Psoas muscle (tissue), 8 donors: ENCODE results near the gene MLLT10. TPM values are rescaled to one million over a fixed set of nuclear protein-coding genes. Genes with fewer than 3 reads are reported as not detected.

Experiments
- ATAC-seq, 4 donors: fragments of 200-7000 bp; cut with Tn5 transposase; one replicate each; pipeline ENCODE4 v1.9.1; 2020; ENCODE audit warnings: moderate library complexity in 3 of 4, mild to moderate bottlenecking in 2 of 4
- DNase-seq, 2 donors: peaks; one replicate each; pipeline ENCODE4 v3.0.0-alpha.2; 2020
- H3K27ac ChIP-seq: fragments of 200-600 bp; one replicate; pipeline ENCODE4 v1.8.0; 2022
- H3K27me3 ChIP-seq, 3 donors: fragments of 200-600 bp in 1 of 3; one replicate each; pipeline versions ENCODE4 v1.6.1 to v1.8.0; 2013 to 2022; ENCODE audit warnings: low read length in 2 of 3, mild to moderate bottlenecking in 2 of 3, moderate library complexity in 1 of 3; ENCODE audit not compliant: insufficient read depth in 3 of 3
- H3K36me3 ChIP-seq, 2 donors: fragments of 200-600 bp in 1 of 2; one replicate each; pipeline versions ENCODE4 v1.6.1 to v1.8.0; 2013 to 2022; ENCODE audit warnings: low read depth in 1 of 2, mild to moderate bottlenecking in 1 of 2, moderate library complexity in 1 of 2; ENCODE audit not compliant: insufficient read depth in 1 of 2
- H3K4me1 ChIP-seq: fragments of 200-600 bp; one replicate; pipeline ENCODE4 v1.8.0; 2022
- H3K4me3 ChIP-seq: fragments of 200-600 bp; one replicate; pipeline ENCODE4 v1.8.0; 2022; ENCODE audit warnings: mild to moderate bottlenecking
- H3K9me3 ChIP-seq: fragments of 200-600 bp; one replicate; pipeline ENCODE4 v1.8.0; 2022
- WGBS, 3 donors: extraction: QIAGEN DNeasy Blood & Tissue Kit; methylation state at CpG; one replicate each; pipeline versions ENCODE4 v1.1.6 to v1.1.7; 2013; 5-methylcytosine and 5-hydroxymethylcytosine counted together
- intact Hi-C, 2 donors: fragments of 100-400 bp; cut with DNase I; formaldehyde crosslinking; loops; one replicate each; pipeline versions ENCODE4 v1.11.0 to v1.14.2; 2022
- polyA plus RNA-seq, 3 donors: library from polyadenylated mRNA; stranded (reverse); fragments of 200-250 nt; gene quantifications; one replicate each; pipeline ENCODE4 v1.2.3, GENCODE V29; 2013
- total RNA-seq, 4 donors: library from RNA; stranded (reverse); fragmentation: NEBNext Ultra II Directional in 2 of 4; extraction: Animal tissue kit (Norgen Biotek cat#: 25700) in 2 of 4; gene quantifications; one replicate each; pipeline versions ENCODE4 v1.2.1 to v1.2.4, GENCODE V29; 2021 to 2023
- TF ChIP-seq, protein P1 (sequence below): fragments of 200-600 bp; IDR thresholded peaks from one replicate; pipeline ENCODE4 v1.8.0; 2022; ENCODE audit warnings: antibody characterized with exemption
- donor health status: healthy with polysubstance abuse.
- donor health status: DM: no; HTN: no; CAD: no; lungs with moderate emphysema.
- donor health status: Bipolar disorder and iron deficiency.
- donor health status: healthy.
- donor health status: DM: yes; HTN: yes; CAD: no.
- donor health status: DM: no; HTN: no; CAD: no.
- donor health status: DM: no; HTN: no; CAD: no.
- donor health status: DM: yes; HTN: yes; CAD: no.

MLLT10 gene
- total and polyA plus RNA-seq, 7 donors: 9.6 to 21.1 (median 13.3) TPM

DNA sequence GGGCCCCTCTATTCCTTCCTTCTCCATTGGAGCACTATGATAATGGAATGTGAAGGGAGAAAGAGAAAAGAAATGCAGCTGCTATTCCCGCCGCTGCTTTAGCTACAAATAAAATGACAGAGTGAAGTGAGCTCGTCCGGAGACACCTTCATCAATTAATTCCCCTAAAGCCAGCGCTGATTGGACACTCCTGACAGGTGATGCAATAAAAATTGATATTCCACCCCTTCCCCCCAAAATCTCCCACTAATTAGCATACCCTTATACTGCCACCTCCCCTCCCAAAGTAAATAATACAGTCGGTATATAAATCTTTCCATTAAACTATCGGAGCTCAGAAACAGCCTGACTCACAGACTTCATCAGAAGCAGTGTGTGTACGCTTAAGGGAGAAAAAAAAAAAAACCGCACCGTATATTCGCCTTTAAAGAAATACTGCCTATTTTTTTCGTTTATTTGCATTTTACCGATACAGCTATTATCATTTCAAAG lies 15.8 kb upstream of the MLLT10 start:
- TF ChIP-seq, protein P1, sequence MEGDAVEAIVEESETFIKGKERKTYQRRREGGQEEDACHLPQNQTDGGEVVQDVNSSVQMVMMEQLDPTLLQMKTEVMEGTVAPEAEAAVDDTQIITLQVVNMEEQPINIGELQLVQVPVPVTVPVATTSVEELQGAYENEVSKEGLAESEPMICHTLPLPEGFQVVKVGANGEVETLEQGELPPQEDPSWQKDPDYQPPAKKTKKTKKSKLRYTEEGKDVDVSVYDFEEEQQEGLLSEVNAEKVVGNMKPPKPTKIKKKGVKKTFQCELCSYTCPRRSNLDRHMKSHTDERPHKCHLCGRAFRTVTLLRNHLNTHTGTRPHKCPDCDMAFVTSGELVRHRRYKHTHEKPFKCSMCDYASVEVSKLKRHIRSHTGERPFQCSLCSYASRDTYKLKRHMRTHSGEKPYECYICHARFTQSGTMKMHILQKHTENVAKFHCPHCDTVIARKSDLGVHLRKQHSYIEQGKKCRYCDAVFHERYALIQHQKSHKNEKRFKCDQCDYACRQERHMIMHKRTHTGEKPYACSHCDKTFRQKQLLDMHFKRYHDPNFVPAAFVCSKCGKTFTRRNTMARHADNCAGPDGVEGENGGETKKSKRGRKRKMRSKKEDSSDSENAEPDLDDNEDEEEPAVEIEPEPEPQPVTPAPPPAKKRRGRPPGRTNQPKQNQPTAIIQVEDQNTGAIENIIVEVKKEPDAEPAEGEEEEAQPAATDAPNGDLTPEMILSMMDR: no peak
- 15 to 20% (median 19%) methylated on average over 13 of the region's 13 CpGs for WGBS, 3 donors
- no peaks in the 10 kb centered on the region for H3K36me3 ChIP-seq
- H3K4me1 ChIP-seq: peaks cover 27% of the 10 kb centered on the region
- no peaks in the 10 kb centered on the region for H3K9me3 ChIP-seq
- H3K27me3 ChIP-seq: peaks cover 0 to 8% (median 0%) of the 10 kb centered on the region in 3 donors
- H3K4me3 ChIP-seq: peak overlapping the region; percentile 77
- ATAC-seq (peak in 1 of 4 donors; percentile 34), DNase-seq (no peak)
- peak overlapping the region; percentile 74 for H3K27ac ChIP-seq
- intact Hi-C loops: loop anchor here (1.0 to 10.0 kb wide), 2 partner anchors 13 to 1037 kb away; no protein-coding TSS in a partner anchor

DNA sequence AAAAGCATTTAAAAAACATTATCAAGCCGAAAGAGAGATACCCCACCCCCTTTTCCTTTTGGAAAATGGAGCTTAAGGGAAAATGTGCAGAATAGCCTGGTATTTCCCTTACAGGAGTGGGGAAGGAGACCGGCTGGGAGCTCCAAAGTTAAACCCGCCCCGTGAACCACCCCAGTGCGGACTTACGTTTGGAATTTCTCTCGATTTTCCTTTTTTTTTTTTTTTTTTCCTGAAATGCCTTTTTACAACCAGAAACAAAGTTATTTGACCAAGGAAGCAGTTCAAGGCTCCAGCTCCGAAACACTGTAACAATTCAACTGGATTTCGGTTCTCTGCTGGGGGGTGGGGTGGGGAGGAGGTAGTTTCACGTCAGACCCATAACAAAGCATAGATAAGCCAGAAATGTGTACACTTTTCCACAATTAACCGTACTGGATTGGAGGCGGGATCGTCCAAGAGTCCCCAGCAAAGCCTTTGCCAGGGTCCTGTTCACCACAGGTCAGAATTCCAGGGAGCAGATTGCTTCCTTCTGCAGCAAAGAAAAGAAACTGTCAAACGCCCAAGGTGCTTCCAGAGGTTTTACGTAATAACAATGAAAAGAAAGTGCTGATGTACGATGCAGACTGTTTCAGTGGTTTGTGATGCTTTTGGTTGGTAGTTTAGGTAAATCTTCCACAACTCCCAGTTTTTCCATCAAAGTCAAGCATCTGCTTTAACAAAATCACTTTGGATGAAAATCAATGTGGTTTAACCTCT lies 15.2 kb upstream of the MLLT10 start:
- Histone ChIP-seq H3K9me3 (no peaks in the 10 kb centered on the region), H3K4me3 (peak overlapping the region; percentile 77), H3K36me3 (no peaks in the 10 kb centered on the region), H3K27ac (peak overlapping the region; percentile 74), H3K27me3 (peaks cover 0 to 8% (median 0%) of the 10 kb centered on the region in 3 donors), H3K4me1 (peaks cover 27% of the 10 kb centered on the region)
- peak in 1 of 4 donors; percentile 14 for ATAC-seq
- intact Hi-C loops: loop anchor here (1.0 to 10.0 kb wide), 3 partner anchors 9 to 1036 kb away; no protein-coding TSS in a partner anchor
- DNase-seq: no peak
- 18 to 20% (median 19%) methylated on average over 16 of the region's 16 CpGs for WGBS, 3 donors
- TF ChIP-seq, protein P1: no peak

DNA sequence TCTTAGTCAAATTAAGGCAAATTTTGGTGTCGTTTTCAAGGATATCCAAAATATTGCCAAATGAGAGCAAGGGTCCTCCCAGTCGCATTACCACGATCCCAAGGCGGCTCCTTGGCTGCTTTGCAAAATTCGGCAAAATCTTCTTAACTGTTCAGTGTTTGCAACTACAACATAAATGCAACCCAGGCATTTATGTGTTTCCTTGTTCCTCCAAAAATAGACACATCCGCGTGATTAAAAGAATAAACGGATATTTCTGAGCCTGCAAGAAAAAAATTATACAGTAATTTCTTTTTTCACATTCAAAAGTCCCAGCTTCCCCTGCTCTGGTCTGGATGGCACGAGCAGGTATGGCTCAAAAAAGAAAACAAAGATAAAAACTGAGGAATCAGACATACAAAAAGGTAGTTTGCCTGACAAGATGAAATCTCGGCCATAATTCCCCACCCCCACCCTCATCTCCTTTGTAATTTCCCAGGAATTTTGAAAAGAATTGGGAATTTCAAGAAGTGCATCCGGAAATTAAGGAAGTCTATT lies 14.6 kb upstream of the MLLT10 start:
- ATAC-seq: no peak
- Histone ChIP-seq H3K27ac (peak overlapping the region; percentile 74), H3K4me3 (peak overlapping the region; percentile 77), H3K9me3 (no peaks in the 10 kb centered on the region), H3K4me1 (peaks cover 27% of the 10 kb centered on the region), H3K27me3 (peaks cover 0 to 8% (median 0%) of the 10 kb centered on the region in 3 donors), H3K36me3 (no peaks in the 10 kb centered on the region)
- 15 to 20% (median 19%) methylated on average over 11 of the region's 11 CpGs for WGBS, 3 donors
- DNase-seq: no peak
- TF ChIP-seq, protein P1: no peak
- intact Hi-C loops: loop anchor here (1.0 to 10.0 kb wide), 2 partner anchors 9 to 1035 kb away; no protein-coding TSS in a partner anchor

DNA sequence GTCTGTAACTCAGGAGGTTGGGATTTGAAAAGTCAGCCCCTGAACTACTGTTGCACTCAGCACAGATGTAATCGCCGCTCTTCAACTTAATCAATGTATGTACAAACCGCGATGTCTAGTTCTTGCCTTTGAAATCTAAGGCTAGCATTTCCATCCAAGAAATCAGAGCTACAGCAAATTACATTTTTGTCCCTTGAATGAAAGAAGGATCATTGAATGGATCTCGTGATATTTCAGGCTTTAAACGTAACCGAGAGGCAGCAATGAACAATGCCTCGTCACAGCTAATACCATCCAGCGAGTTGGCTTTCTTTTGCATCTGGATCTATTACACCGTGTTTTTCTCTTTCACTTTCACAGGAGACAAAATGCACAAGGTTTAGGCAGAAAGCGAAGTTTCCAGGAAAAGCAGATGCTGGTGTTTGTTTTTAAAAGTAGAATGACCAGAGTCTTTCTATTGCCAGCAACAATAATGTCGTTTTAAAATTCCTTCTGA lies 14.0 kb upstream of the MLLT10 start:
- intact Hi-C loops: loop anchor here (1.0 to 10.0 kb wide), 3 partner anchors 8 to 1035 kb away; partner anchors contain the start of gene BMI1 (in 1 of the 2)
- WGBS, 3 donors: 9 to 14% (median 13%) methylated on average over 12 of the region's 12 CpGs
- H3K9me3 ChIP-seq: no peaks in the 10 kb centered on the region
- H3K4me3 ChIP-seq: peak overlapping the region; percentile 77
- peaks cover 0 to 8% (median 0%) of the 10 kb centered on the region in 3 donors for H3K27me3 ChIP-seq
- DNase-seq (no peak), ATAC-seq (peak in 1 of 4 donors; percentile 30)
- H3K36me3 ChIP-seq: no peaks in the 10 kb centered on the region
- peak overlapping the region; percentile 74 for H3K27ac ChIP-seq
- H3K4me1 ChIP-seq: peaks cover 27% of the 10 kb centered on the region
- TF ChIP-seq, protein P1: no peak
